Measurements from ENCODE around the gene SLN. TPM values are rescaled to one million over a fixed set of nuclear protein-coding genes. Genes with fewer than 3 reads are reported as not detected.

The SLN gene
- total RNA-seq, 1 donor from 2014 or later: 1.0 TPM

- H3K36me3 ChIP-seq: no peaks in the 10 kb centered on the region
- intact Hi-C loops (cut with DNase I): no loop called here
- DNase-seq: no peak
- H3K4me1 ChIP-seq: no peaks in the 10 kb centered on the region
- no peaks in the 10 kb centered on the region for H3K9me3 ChIP-seq
- no peak overlapping the region for H3K4me3 ChIP-seq
- no peaks in the 10 kb centered on the region for H3K27me3 ChIP-seq
- no peak overlapping the region for H3K27ac ChIP-seq
- no peak for ATAC-seq
- no peak for TF ChIP-seq CTCF (IDR thresholded peaks at IDR 0.05)
Observed at GRCh38 chr11:107675902-107676301, 36.0 kb downstream of the SLN start.

GRCh38 chr11:107669893-107670601 is 41.8 kb downstream of the SLN start:
- Histone ChIP-seq H3K4me3 (no peak overlapping the region), H3K4me1 (no peaks in the 10 kb centered on the region), H3K36me3 (no peaks in the 10 kb centered on the region), H3K27me3 (no peaks in the 10 kb centered on the region), H3K27ac (no peak overlapping the region), H3K9me3 (no peaks in the 10 kb centered on the region)
- intact Hi-C loops (cut with DNase I): no loop called here
- no peak for DNase-seq
- no peak for ATAC-seq
- TF ChIP-seq CTCF (IDR thresholded peaks at IDR 0.05): no peak

- H3K4me3 ChIP-seq: no peak overlapping the region
- ATAC-seq: no peak
Observed at GRCh38 chr11:107669191-107669740, 42.6 kb downstream of the SLN start.

GRCh38 chr11:107666911-107667613 is 44.8 kb downstream of the SLN start:
- H3K4me3 ChIP-seq: no peak overlapping the region
- TF ChIP-seq CTCF (IDR thresholded peaks at IDR 0.05): no peak
- ATAC-seq (no peak), DNase-seq (no peak)
- intact Hi-C loops (cut with DNase I): no loop called here
- no peaks in the 10 kb centered on the region for H3K9me3 ChIP-seq
- H3K36me3 ChIP-seq: no peaks in the 10 kb centered on the region
- H3K27ac ChIP-seq: no peak overlapping the region
- no peaks in the 10 kb centered on the region for H3K4me1 ChIP-seq
- no peaks in the 10 kb centered on the region for H3K27me3 ChIP-seq

More at GRCh38 chr11:107669191-107669740, 42.6 kb downstream of the SLN start:
- TF ChIP-seq CTCF (IDR thresholded peaks at IDR 0.05): no peak
- H3K27ac ChIP-seq: no peak overlapping the region
- intact Hi-C loops (cut with DNase I): no loop called here
- H3K36me3 ChIP-seq: no peaks in the 10 kb centered on the region
- DNase-seq: no peak
- H3K4me1 ChIP-seq: no peaks in the 10 kb centered on the region
- no peaks in the 10 kb centered on the region for H3K27me3 ChIP-seq
- H3K9me3 ChIP-seq: no peaks in the 10 kb centered on the region

- TF ChIP-seq CTCF (IDR thresholded peaks at IDR 0.05): no peak
- Histone ChIP-seq H3K36me3 (no peaks in the 10 kb centered on the region), H3K27ac (no peak overlapping the region), H3K9me3 (no peaks in the 10 kb centered on the region), H3K4me1 (no peaks in the 10 kb centered on the region), H3K27me3 (no peaks in the 10 kb centered on the region), H3K4me3 (no peak overlapping the region)
- intact Hi-C loops (cut with DNase I): no loop called here
- DNase-seq (no peak), ATAC-seq (no peak)
Observed at GRCh38 chr11:107665018-107665417, 46.8 kb downstream of the SLN start.

All from upper lobe of right lung (tissue), 1 donor.